Retinal pigment epithelial cell (primary cell): ENCODE results near the gene MYO18A.
A peak's percentile ranks its signal among the peaks of the same experiment; 100 is the strongest.

ENCODE experiments used
- DNase-seq: peaks from one replicate; pipeline ENCODE4 v3.0.0-alpha.2; 2010; ENCODE audit warnings: low read depth
- H3K4me3 ChIP-seq: 2 replicates; pipeline ENCODE4 v1.5.1; 2011; ENCODE audit warnings: mild to moderate bottlenecking, low read length, control low read depth, moderate library complexity
- TF ChIP-seq, protein P1 (sequence below): conservative IDR thresholded peaks from 2 replicates; pipeline ENCODE4 v1.5.1; 2011; ENCODE audit warnings: low read depth, low read length, control low read depth, inconsistent platforms

The MYO18A gene

GRCh38 chr17:29178750-29179231 lies 1.4 kb downstream of the MYO18A start:
- TF ChIP-seq, protein P1, sequence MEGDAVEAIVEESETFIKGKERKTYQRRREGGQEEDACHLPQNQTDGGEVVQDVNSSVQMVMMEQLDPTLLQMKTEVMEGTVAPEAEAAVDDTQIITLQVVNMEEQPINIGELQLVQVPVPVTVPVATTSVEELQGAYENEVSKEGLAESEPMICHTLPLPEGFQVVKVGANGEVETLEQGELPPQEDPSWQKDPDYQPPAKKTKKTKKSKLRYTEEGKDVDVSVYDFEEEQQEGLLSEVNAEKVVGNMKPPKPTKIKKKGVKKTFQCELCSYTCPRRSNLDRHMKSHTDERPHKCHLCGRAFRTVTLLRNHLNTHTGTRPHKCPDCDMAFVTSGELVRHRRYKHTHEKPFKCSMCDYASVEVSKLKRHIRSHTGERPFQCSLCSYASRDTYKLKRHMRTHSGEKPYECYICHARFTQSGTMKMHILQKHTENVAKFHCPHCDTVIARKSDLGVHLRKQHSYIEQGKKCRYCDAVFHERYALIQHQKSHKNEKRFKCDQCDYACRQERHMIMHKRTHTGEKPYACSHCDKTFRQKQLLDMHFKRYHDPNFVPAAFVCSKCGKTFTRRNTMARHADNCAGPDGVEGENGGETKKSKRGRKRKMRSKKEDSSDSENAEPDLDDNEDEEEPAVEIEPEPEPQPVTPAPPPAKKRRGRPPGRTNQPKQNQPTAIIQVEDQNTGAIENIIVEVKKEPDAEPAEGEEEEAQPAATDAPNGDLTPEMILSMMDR = no peak
- DNase-seq = no peak
- peak overlapping the region; percentile 59 for H3K4me3 ChIP-seq

DNA sequence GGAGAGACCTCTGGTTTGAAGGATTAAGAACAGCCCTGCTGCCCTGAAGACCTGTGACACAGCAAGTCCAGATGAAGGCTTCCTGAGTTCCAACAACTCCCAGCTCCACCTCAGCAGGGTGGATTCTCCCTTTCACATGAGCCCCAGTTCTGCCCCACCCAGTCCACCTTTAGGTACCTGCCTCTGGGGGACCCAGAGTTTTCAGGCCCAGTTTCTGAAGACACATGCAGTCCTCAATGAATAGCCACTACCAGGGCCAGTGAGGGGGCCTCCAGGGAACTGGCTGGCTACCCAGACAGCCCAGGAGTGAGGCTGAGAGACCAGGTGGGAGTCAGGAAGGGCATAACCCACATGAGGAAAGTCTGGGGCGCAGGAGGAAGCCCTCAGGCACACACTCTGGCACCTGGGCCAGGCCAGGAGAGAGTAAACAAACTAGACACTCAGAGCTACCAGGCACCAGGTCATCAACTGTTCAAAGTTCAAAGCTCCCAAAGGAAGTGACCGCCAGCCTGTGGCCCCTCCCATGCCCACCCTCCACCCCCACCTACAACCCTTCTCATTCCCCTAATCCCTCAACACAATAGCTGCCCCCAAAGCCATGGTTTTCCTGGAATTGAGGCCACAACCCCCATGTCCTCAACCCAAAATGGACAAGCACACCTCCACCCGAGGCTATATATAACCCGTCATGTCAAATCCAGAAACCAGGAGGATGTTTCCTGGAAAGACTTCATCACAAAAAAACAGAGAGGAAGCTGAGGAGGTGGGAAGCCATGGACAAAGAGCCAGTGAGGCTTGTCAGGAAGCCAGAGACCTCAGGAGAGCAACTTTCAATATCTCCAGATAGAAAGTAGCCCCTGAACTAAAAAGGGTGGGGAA lies 2.1 kb downstream of the MYO18A start:
- H3K4me3 ChIP-seq = no peak overlapping the region
- no peak for DNase-seq
- TF ChIP-seq, protein P1 = no peak

- no peak for DNase-seq
- TF ChIP-seq, protein P1 = no peak
- H3K4me3 ChIP-seq = no peak overlapping the region
Measured at GRCh38 chr17:29177541-29177870, 2.7 kb downstream of the MYO18A start.

GRCh38 chr17:29176558-29177351 lies 3.4 kb downstream of the MYO18A start:
- H3K4me3 ChIP-seq = peak overlapping the region; percentile 48
- TF ChIP-seq, protein P1 = no peak
- DNase-seq = no peak

GRCh38 chr17:29175349-29175748 lies 4.8 kb downstream of the MYO18A start:
- DNase-seq = no peak
- TF ChIP-seq, protein P1 = no peak
- no peak overlapping the region for H3K4me3 ChIP-seq

GRCh38 chr17:29172589-29172988 lies 7.6 kb downstream of the MYO18A start:
- no peak for DNase-seq
- no peak overlapping the region for H3K4me3 ChIP-seq
- TF ChIP-seq, protein P1 = no peak
